Kidney tubule cell (primary cell): ENCODE results near the gene GRIN1.

Experiments
- DNase-seq: peaks from one replicate; pipeline ENCODE4 v3.0.0-alpha.2; 2018; ENCODE audit warnings: low spot score

GRIN1 gene

DNA sequence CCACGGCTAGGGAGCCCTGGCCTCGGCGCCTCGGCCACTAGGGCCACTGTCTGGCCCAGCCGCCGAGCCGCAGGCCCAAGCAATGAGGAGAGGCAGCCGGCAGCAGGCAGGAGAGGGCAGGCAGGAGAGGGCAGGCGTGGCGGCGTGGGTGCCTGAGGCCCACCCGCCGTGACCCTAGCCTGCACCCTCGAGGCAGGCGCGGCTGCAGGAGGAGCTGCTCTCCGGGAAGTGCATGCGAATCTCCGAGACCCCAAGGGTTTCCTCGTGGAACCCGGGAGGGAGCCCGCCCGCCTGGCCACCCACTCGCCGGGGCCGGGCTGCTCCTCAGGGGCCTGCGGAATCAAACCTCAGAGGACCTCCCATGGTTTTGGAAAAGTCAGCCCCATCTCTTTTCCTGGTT, 9.3 kb downstream of the GRIN1 start:
- DNase-seq = no peak

GRCh38 chr9:137148661-137149060, 9.7 kb downstream of the GRIN1 start:
- no peak for DNase-seq

GRCh38 chr9:137149363-137149762, 10.4 kb downstream of the GRIN1 start:
- DNase-seq = no peak

GRCh38 chr9:137149942-137150616, 11.1 kb downstream of the GRIN1 start:
- no peak for DNase-seq

- peak; percentile 43 for DNase-seq
Measured at GRCh38 chr9:137150617-137151457, 11.9 kb downstream of the GRIN1 start.

- no peak for DNase-seq
Measured at GRCh38 chr9:137152844-137153405, 14.0 kb downstream of the GRIN1 start.

DNA sequence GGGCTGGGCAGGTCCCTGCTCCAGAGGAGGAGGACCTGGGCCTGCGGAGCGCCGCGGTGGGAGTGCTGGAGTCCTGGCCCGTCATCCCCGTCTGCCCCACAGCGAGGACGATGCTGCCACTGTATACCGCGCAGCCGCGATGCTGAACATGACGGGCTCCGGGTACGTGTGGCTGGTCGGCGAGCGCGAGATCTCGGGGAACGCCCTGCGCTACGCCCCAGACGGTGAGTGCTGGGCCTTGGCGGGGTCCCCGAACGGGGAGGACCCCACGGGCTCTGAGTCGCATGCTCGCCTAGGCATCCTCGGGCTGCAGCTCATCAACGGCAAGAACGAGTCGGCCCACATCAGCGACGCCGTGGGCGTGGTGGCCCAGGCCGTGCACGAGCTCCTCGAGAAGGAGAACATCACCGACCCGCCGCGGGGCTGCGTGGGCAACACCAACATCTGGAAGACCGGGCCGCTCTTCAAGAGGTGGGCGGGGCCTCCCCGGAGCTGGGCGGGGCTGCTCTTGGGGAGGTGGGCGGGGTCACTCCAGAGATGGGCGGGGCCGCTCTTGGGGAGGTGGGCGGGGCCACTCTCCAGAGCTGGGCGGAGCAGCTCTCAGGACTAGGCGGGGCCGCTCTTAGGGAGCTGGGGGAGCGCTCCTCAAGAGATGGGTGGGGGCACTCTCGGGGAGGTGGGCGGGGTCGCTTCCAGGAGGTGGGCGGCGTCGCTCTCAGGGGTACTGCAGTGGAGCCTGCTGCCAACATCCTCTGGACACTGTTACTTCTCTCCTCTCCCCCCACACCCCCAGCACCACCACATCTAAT, 17.8 kb downstream of the GRIN1 start:
- DNase-seq = peak; percentile 22

GRCh38 chr9:137157618-137158415, 18.9 kb downstream of the GRIN1 start:
- DNase-seq = no peak

DNA sequence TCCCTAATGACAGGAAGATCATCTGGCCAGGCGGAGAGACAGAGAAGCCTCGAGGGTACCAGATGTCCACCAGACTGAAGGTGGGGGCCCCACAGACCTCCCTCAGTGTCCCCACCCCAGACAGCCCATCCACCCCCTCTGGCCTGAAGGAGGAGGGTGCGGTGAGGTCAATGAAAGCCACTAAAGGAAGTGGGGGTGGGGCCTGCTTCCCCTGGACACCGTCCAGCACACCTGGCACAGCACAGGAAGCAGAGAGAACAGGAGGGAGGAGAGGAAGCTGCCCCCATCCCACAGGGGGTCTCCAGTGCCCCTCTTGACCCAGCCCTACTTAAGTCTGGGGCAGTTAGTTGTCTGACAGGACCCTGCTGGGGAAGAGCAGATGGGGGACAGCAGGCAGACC, 19.7 kb downstream of the GRIN1 start:
- no peak for DNase-seq

DNA sequence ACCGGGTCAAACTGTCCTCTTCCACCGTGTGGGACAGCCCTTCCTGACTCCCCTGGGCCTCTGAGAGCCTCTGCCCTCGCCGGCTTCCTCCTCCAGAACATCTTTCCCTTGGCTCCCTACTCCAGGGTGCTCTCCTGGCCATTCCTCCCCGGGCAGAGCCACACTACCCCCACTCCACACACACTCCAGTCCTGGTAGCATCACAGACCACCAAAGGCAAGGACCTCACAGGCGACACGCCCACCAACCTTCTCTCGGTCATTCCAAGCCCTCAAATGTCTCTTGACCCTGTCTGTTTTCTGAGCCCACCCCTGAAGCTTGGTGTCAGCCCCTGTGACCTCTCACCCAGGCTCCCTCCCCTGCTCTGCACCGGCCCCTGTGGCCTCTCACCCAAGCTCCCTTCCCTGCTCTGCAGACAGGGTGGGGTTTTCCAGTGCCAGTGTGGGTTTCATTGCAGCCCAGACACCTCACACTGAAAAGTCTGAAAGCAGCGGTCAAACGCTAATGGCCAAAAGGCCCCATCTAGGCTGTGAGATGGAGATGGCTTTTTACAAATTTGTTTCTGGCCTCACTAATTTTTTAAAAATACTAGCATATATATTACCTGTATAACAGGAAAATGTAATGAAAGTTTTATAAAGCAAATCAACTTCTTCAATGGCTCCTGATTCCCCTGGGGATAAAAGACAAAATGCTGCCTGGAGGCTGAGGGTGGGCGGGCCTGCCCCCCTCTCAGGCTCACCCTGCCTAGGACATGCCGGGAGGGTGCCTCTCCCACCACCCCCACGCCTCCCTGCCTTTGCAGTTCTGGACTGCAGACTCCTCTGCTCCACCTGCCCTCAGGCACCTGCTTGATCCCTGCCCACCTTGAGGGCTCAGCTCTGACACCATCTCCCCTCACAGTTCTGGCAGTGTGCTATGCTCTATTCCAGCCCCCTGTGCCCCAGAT, 20.4 kb downstream of the GRIN1 start:
- no peak for DNase-seq

GRCh38 chr9:137160054-137160425, 21.1 kb downstream of the GRIN1 start:
- DNase-seq = no peak

GRCh38 chr9:137160716-137161557, 22.0 kb downstream of the GRIN1 start:
- DNase-seq = no peak

DNA sequence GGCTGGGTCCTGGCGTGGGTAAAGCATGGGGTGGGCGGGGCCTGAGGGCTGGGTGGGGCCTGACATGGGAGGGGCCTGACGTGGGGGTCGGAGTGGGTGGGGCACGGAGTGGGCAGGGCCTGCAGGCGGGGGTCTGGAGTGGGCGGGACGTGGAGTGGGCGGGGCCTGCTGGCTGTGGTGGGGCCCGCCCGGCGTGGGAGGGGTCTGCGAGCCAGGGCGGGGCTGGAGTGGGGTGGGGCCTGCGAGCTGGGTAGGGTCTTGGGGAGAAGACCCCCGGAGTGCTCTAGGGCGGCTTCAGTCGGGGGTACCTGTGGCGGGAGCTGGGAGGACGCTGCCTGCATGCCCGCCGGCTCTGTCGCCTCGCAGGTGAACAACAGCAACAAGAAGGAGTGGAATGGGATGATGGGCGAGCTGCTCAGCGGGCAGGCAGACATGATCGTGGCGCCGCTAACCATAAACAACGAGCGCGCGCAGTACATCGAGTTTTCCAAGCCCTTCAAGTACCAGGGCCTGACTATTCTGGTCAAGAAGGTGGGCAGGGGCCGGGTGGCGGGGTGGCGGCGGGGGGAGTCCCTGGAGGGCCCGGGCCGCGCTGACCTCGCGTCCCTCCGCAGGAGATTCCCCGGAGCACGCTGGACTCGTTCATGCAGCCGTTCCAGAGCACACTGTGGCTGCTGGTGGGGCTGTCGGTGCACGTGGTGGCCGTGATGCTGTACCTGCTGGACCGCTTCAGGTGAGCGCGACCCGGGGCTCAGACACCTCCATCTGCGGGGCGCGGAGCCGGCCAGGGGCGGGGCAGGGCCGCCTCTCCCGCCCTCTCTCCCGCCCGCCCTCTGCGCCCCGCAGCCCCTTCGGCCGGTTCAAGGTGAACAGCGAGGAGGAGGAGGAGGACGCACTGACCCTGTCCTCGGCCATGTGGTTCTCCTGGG, 22.9 kb downstream of the GRIN1 start:
- no peak for DNase-seq

DNA sequence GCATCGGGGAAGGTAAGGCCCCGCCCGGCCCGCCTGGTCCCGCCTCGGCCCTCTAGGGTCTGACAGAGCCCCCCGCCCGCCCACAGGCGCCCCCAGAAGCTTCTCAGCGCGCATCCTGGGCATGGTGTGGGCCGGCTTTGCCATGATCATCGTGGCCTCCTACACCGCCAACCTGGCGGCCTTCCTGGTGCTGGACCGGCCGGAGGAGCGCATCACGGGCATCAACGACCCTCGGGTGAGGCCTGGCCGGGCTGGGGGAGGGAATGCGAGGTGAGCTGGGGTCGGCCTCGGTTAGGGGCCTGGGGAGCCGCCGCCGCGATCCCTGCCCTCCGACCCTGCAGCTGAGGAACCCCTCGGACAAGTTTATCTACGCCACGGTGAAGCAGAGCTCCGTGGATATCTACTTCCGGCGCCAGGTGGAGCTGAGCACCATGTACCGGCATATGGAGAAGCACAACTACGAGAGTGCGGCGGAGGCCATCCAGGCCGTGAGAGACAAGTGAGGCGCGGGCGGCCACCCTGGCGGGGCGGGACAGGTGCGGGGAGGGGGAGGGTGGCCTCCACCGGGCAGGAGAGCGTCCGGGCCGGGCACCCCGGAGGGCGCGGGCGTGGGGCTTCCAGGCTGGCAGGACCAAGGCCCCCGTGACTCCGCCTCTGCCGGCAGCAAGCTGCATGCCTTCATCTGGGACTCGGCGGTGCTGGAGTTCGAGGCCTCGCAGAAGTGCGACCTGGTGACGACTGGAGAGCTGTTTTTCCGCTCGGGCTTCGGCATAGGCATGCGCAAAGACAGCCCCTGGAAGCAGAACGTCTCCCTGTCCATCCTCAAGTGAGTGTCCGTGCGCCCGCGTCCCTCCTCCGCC, 23.8 kb downstream of the GRIN1 start:
- DNase-seq = peak; percentile 23

DNA sequence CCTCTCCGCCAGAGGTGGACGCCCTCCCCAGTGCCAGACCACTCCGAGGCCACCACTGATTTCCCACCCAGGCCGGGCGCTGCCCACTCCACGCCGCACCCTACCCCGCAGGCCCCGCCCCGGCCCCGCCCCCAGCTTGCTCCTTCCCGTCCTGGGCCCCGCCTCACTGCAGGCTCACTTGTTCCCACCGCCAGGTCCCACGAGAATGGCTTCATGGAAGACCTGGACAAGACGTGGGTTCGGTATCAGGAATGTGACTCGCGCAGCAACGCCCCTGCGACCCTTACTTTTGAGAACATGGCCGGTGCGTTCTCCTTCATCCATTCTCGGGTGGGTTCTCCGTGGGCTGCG, 24.4 kb downstream of the GRIN1 start:
- peak; percentile 11 for DNase-seq

GRCh38 chr9:137163805-137164204, 24.9 kb downstream of the GRIN1 start:
- DNase-seq = no peak
